HAP-1 (cell line): ENCODE data around the gene CIITA.
A peak's percentile ranks its signal among the peaks of the same experiment; 100 is the strongest.

ENCODE experiments used
- DNase-seq, 2 experiments: peaks; one replicate each; pipeline ENCODE4 v3.0.0-alpha.2; 2016 to 2020; ENCODE audit warnings: low spot score in 2 of 2
- H3K27me3 ChIP-seq: fragments of 250-450 bp; sonication (Bioruptor Pico); 2 replicates; pipeline ENCODE4 v1.5.1; 2020; ENCODE audit warnings: low read depth, mild to moderate bottlenecking, moderate library complexity
- H3K36me3 ChIP-seq: fragments of 250-450 bp; sonication (Bioruptor Pico); replicated peaks from 2 replicates; pipeline ENCODE4 v1.5.1; 2020; ENCODE audit warnings: mild to moderate bottlenecking
- H3K4me1 ChIP-seq: fragments of 250-450 bp; sonication (Bioruptor Pico); 2 replicates; pipeline ENCODE4 v1.5.1; 2020; ENCODE audit warnings: mild to moderate bottlenecking
- H3K4me3 ChIP-seq: fragments of 250-450 bp; sonication (Bioruptor Pico); 2 replicates; pipeline ENCODE4 v1.5.1; 2020; ENCODE audit warnings: mild to moderate bottlenecking, moderate library complexity
- H3K9me3 ChIP-seq: fragments of 250-450 bp; sonication (Bioruptor Pico); 2 replicates; pipeline ENCODE4 v1.5.1; 2020; ENCODE audit warnings: mild to moderate bottlenecking, moderate library complexity
- in situ Hi-C: fragments of 300-500 bp; cut with MboI; formaldehyde crosslinking; loops from 3 replicates; pipeline ENCODE4 v1.14.3; 2020; ENCODE audit warnings: low sequenced_read_pairs, inconsistent platforms, mixed read lengths

CIITA gene

DNA sequence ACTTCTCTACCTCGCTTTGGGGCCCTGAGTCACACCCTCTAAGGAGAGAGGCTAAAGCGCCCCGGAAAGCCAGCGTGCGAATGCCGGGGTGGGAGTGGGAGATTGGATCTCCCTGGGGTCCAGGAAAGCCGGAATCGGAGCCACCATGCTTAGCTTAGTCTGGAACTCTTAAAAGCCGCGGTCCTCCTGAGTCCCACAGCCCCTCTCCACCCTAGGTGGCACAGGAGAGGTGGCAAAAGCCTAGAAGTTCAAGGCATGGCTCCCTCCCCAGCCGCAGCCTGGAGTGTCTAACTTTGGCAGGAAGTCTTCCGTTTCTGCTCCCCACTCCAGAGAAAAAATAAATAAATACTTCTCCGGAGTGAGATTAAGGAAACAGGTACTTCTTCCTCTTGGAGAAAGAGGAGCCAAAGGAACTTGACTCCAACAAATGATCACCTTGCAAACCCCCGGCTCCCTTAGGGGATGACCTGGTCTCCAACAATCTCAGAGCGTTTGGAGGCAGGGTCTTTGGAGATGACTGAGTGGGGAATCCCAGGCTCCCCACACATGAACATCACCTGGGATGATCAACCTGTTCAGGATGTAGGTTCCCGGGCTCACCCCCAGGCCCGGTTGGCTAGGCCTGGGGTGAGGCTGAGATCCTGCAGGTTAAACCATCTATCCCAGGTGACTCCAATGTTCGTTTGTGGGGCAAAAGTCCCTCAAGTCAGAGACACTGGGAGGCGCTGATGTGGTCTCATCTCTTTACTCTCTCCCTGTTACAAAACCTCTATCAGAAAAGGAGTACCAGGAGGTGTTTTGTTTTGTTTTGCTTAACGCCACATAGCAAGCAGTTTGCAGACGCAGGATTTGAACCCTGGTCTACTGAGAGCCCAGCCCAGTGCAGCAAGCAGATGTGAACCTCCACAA lies 2.9 kb downstream of the CIITA start:
- DNase-seq = no peak
- Histone ChIP-seq H3K9me3 (no peaks in the 10 kb centered on the region), H3K36me3 (no peaks in the 10 kb centered on the region), H3K4me3 (no peak overlapping the region), H3K27me3 (peaks cover 41% of the 10 kb centered on the region), H3K4me1 (no peaks in the 10 kb centered on the region)
- in situ Hi-C loops = no loop called here

DNA sequence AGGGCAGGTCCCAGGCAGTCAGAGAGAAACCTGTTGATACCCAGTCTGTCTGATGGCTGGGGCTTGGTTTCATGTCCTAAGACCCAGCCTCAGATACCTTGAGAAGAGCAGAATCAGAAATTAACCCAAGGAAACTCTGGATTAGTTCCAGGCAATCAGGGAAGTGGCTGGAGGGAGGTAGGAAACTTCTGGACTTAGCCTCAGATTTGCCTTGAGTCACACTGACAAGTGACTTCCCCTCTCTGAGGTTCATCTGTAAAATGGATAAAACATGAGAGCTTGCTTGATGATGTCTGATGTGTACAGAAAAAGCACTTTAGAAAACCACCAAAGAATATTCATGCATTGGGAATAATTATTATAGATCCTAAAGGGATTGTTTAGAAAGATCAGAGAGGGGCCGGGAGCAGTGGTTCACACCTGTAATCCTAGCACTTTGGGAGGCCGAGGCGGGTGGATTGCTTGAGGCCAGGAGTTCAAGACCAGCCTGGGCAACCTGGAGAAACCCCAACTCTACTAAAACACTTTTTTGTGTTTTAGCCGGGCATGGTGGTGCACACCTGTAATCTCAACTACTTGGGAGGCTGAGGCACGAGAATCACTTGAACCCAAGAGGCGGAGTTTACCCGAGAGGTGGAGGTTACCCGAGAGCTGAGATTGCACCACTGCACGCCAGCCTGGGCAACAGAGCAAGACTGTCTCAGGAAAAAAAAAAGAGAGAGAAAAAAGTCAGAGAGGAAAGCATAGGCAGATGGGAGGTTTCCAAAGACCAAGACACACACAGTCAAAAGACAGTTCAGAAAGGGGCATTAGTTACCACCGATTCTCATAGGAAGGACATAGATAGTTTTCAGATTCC lies 3.8 kb downstream of the CIITA start:
- DNase-seq = no peak
- in situ Hi-C loops = no loop called here
- Histone ChIP-seq H3K27me3 (peaks cover 41% of the 10 kb centered on the region), H3K9me3 (no peaks in the 10 kb centered on the region), H3K4me1 (no peaks in the 10 kb centered on the region), H3K36me3 (no peaks in the 10 kb centered on the region), H3K4me3 (no peak overlapping the region)

DNA sequence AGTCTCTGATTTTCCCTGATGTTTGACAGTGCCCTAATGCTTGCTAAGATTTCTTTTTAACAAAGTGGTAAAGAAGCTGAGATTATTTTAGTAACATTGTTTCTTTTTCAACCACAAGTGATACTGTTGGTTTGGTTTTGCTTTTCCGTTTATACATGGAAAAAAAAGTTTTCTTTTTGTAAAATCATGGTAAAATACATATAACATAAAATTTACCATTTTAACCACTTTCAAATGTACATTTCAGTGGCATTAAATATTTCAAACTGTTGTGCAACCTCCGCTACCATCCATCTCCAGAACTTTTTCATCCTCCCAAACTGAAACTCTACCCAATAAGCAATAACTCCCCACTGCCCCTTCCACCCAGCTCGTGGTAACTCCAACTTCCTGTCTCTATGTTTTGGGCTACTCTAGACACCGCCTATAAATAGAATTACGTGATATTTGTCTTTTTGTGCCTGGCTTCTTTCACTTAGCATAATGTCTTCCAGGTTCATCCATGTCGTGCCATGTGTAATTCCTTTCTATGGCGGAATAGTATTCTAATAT lies 4.6 kb downstream of the CIITA start:
- DNase-seq = no peak
- H3K27me3 ChIP-seq = peaks cover 37% of the 10 kb centered on the region

GRCh38 chr16:10883004-10883403 lies 6.0 kb downstream of the CIITA start:
- Histone ChIP-seq H3K27me3 (peaks cover 29% of the 10 kb centered on the region), H3K4me1 (no peaks in the 10 kb centered on the region), H3K36me3 (no peaks in the 10 kb centered on the region), H3K9me3 (no peaks in the 10 kb centered on the region), H3K4me3 (no peak overlapping the region)
- in situ Hi-C loops = no loop called here
- no peak for DNase-seq

More for the DNA sequence above, 4.6 kb downstream of the CIITA start:
- in situ Hi-C loops = no loop called here
- Histone ChIP-seq H3K4me1 (no peaks in the 10 kb centered on the region), H3K9me3 (no peaks in the 10 kb centered on the region), H3K4me3 (no peak overlapping the region), H3K36me3 (no peaks in the 10 kb centered on the region)

GRCh38 chr16:10885246-10885645 lies 8.2 kb downstream of the CIITA start:
- Histone ChIP-seq H3K9me3 (no peaks in the 10 kb centered on the region), H3K4me3 (no peak overlapping the region), H3K4me1 (no peaks in the 10 kb centered on the region), H3K36me3 (no peaks in the 10 kb centered on the region), H3K27me3 (peaks cover 9% of the 10 kb centered on the region)
- in situ Hi-C loops = no loop called here
- DNase-seq = no peak

DNA sequence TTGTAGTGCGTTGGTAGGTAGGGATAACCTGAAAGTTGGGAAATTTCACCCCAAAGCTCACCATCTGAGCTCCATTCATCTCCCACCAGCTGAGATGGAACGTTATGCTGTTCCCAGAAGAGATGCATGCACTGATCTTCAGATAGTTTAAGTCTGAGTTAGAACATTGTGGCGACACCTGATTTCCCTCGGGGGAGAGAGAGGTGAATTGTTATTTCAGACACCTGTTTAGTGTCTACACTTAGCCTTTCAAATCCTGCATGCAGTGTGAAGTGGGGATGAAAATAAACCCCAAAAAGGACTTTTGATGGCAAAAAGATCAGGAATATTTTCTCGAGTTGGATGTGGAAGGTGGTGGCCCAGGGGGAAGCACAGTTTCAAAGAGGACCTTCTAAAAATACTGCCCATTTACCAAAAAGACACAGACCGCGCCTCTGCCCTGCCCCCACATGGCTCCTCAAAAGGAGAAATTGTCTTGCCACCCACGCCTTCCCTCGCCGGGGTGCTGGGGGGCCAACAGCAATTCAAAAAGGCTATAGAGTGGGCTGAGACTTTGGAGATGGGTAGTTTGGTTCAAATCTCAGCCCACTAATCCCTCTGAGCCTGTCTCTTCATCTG lies 11.4 kb downstream of the CIITA start:
- in situ Hi-C loops = no loop called here
- H3K27me3 ChIP-seq = peaks cover 7% of the 10 kb centered on the region; the same call in 1 of the 2 replicates
- no peaks in the 10 kb centered on the region for H3K4me1 ChIP-seq

DNA sequence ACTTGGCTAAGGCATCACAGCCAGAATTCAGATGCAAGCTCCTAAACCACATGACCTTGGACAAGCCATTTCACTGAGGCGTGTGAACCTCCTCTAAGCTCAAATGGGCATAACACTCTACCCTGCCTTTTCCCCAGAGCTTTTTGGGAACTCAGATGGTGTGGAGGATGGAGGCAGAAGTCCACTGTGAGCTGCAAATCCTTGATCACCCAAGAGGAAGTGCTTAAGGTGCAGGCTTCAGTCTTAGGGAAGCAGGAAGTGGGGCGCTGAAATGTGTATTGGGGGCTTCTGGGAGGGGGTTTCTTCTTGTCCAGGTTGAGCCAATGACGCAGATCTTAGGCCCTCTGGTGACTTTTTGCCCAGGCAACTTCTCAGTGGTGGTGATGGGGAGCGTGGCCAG lies 12.9 kb downstream of the CIITA start:
- no peak overlapping the region for H3K4me3 ChIP-seq
- peaks cover 7% of the 10 kb centered on the region; the same call in 1 of the 2 replicates for H3K27me3 ChIP-seq
- H3K36me3 ChIP-seq = no peaks in the 10 kb centered on the region
- in situ Hi-C loops = no loop called here
- H3K9me3 ChIP-seq = no peaks in the 10 kb centered on the region
- DNase-seq = no peak
- no peaks in the 10 kb centered on the region for H3K4me1 ChIP-seq

More for the DNA sequence above, 11.4 kb downstream of the CIITA start:
- no peaks in the 10 kb centered on the region for H3K9me3 ChIP-seq
- no peak for DNase-seq
- no peak overlapping the region for H3K4me3 ChIP-seq
- no peaks in the 10 kb centered on the region for H3K36me3 ChIP-seq

DNA sequence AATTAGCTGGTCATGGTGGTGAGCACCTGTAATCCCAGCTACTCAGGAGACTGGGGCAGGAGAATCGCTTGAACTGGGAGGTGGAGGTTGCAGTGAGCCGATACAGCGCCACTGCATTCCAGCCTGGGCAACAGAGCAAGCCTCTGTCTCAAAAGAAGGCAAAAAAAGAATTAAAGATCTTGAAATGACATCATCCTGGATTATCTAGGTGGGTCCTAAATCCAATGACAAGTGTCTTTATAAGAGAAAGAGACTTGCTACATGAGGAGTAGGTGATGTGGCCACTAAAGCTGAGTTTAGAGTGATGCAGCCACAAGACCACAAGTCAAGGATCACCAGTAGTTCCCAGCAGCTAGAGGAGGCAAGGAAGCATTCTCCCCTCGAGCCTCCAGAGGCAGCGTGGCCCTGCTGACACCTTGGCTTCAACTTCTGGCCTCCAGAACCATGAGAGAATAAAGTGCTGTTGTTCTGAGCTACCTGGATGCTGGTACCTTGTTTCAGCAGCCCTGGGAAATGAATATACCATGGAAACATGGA lies 15.8 kb downstream of the CIITA start:
- Histone ChIP-seq H3K4me3 (no peak overlapping the region), H3K36me3 (no peaks in the 10 kb centered on the region), H3K4me1 (no peaks in the 10 kb centered on the region), H3K9me3 (no peaks in the 10 kb centered on the region), H3K27me3 (peaks cover 4% of the 10 kb centered on the region; the same call in 1 of the 2 replicates)
- DNase-seq = no peak
- in situ Hi-C loops = no loop called here

GRCh38 chr16:10895053-10895946 lies 18.3 kb downstream of the CIITA start:
- DNase-seq = peak; percentile 5 to 73
- Histone ChIP-seq H3K27me3 (no peaks in the 10 kb centered on the region), H3K4me1 (no peaks in the 10 kb centered on the region), H3K36me3 (no peaks in the 10 kb centered on the region), H3K4me3 (no peak overlapping the region), H3K9me3 (no peaks in the 10 kb centered on the region)
- in situ Hi-C loops = no loop called here

DNA sequence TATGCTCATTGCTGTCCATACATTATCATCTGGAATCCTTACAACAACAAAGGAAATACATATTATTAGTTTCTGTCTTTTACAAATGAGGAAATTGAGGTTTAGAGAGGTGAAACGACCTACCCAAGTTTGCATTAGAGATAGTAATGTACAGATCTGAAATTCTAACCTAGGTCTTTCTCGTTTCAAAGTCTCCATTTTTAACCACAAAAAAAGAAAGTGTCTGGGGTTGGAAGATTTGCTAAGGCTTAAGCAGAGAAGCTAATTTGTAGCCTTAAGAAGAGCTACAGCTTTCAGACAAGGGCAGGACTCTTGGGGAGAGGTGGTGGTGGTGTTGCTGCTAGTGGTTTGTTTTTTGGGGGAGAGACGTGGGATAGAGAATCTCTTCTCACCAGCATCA lies 19.2 kb downstream of the CIITA start:
- H3K36me3 ChIP-seq = no peaks in the 10 kb centered on the region
- no peaks in the 10 kb centered on the region for H3K27me3 ChIP-seq
- no peak overlapping the region for H3K4me3 ChIP-seq
- no peaks in the 10 kb centered on the region for H3K9me3 ChIP-seq
- H3K4me1 ChIP-seq = no peaks in the 10 kb centered on the region
- DNase-seq = no peak
- in situ Hi-C loops = no loop called here

DNA sequence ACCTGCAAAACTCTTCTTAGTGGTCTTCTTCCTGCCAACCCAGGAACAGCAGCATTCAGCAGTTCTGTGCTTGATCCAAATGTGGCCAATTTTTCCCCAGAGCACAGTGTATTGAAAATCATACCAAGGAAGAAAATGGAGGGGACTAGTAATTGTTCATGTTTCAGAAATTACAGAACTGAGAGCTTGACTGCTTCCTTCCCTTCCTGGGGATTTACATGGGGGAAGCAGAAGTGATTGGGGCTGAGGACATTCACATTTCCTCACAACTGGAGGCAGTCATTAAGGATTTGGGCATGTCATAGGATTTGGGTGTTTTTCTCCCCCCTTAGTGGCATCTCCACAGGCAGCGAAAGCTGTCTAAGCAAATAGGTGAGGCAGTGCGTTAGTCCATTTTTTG lies 19.7 kb downstream of the CIITA start:
- in situ Hi-C loops = no loop called here
- H3K36me3 ChIP-seq = no peaks in the 10 kb centered on the region
- no peak overlapping the region for H3K4me3 ChIP-seq
- no peak for DNase-seq
- H3K4me1 ChIP-seq = no peaks in the 10 kb centered on the region
- H3K27me3 ChIP-seq = no peaks in the 10 kb centered on the region
- H3K9me3 ChIP-seq = no peaks in the 10 kb centered on the region

DNA sequence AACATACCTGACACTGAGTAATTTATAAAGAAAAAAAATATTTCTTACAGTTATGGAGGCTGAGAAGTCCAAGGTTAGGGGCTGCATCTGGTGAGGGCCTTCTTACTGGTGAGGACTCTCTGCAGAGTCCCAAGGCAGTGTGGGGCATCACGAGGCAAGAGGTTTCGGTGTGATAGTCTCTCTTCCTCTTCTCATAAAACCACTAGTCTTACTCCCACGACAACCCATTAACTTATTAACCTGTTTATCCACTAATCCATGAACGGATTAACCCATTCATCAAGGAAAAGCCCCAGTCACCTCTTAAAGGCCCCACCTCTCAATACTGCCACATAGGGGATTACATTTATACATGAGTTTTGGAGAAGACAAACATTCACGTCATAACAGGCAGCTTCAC lies 20.1 kb downstream of the CIITA start:
- Histone ChIP-seq H3K4me1 (no peaks in the 10 kb centered on the region), H3K4me3 (no peak overlapping the region), H3K27me3 (no peaks in the 10 kb centered on the region), H3K36me3 (no peaks in the 10 kb centered on the region), H3K9me3 (no peaks in the 10 kb centered on the region)
- in situ Hi-C loops = no loop called here
- DNase-seq = no peak
